ENCODE data around the gene FEM1A. TPM values are rescaled to one million over a fixed set of nuclear protein-coding genes. Genes with fewer than 3 reads are reported as not detected.

The FEM1A gene
- 26.2 TPM for total RNA-seq

GRCh38 chr19:4791183-4792018, at the start of gene FEM1A:
TSS of gene FEM1A (plus strand) at chr19:4791734. CDS start at chr19:4791855, 121 bp downstream.

GRCh38 chr19:4831304-4831978, 39.9 kb downstream of the FEM1A start, which contains the start of gene TICAM1:
TSS of gene TICAM1 (minus strand) at chr19:4831712. CDS start at chr19:4818377, 13,335 bp downstream.

Small RNAs within 50 kb of the gene (small RNA-seq; reads per million reads assigned to genes)
- gene MIR7-3 (ENCODE audit: low replicate concordance): not detected

Other genes starting within 250 kb of the FEM1A start
- gene SEMA6B, start 232.1 kb upstream of the FEM1A start, total RNA-seq: 6.4 TPM
- gene TNFAIP8L1, start 152.2 kb upstream of the FEM1A start, total RNA-seq: 15.0 TPM
- 57.6 TPM for gene MYDGF, start 121.4 kb upstream of the FEM1A start, total RNA-seq
- 33.9 TPM for gene DPP9, start 67.9 kb upstream of the FEM1A start, total RNA-seq
- gene TICAM1, start 40.0 kb downstream of the FEM1A start, total RNA-seq: 5.0 TPM
- gene PLIN3, start 75.9 kb downstream of the FEM1A start, total RNA-seq: 69.4 TPM
- 0.41 TPM for gene ARRDC5, start 111.2 kb downstream of the FEM1A start, total RNA-seq
- 29.1 TPM for gene UHRF1, start 117.8 kb downstream of the FEM1A start, total RNA-seq
- gene KDM4B, start 177.4 kb downstream of the FEM1A start, total RNA-seq: 46.4 TPM